HG02588 (cell line): Measurements from ENCODE around the gene CLEC2B.

Source experiments
- ATAC-seq: cut with Tn5 transposase; IDR thresholded peaks from one replicate; pipeline ENCODE4 v1.9.1; 2021; ENCODE audit warnings: mild to moderate bottlenecking, moderate library complexity; ENCODE audit not compliant: unreplicated experiment

The CLEC2B gene

GRCh38 chr12:9810671-9811070, 58.5 kb downstream of the CLEC2B start:
- ATAC-seq: no peak

DNA sequence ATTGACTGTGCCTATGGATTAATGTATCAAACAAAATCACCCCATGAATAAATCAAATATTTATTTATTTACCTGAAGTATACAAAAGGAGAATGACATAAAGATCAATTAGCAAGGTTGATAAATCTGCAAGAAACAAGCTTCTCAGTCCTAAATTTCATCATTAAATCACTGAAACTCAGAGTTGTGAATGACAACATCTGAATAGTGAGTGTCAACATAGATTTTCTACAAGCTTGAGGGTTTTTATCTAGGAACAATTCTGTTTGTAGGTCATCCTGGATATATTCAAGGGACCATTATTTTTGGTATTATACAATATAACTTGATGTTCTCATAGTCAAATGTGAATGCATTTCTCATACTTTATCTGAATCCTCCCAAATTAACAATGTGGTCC, 59.3 kb downstream of the CLEC2B start:
- ATAC-seq: no peak

DNA sequence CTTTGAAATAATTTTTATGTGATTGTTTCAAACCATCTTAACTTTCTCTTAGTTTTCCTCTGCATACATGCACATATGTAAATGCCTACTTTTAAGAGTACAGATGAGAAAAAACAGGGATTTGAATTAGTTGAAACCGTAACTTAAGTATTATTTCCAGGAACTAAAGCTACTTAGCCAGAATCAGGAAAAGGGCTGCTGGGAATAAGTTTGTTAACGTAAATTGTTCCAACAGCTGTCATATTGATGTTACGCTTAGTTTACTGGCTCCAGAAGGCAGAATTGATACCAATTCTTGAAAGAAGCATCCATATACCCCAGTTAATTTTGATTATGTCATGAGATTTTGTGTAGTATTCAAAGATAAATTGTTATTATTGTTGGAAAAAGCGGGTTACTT, 59.8 kb downstream of the CLEC2B start:
- no peak for ATAC-seq

DNA sequence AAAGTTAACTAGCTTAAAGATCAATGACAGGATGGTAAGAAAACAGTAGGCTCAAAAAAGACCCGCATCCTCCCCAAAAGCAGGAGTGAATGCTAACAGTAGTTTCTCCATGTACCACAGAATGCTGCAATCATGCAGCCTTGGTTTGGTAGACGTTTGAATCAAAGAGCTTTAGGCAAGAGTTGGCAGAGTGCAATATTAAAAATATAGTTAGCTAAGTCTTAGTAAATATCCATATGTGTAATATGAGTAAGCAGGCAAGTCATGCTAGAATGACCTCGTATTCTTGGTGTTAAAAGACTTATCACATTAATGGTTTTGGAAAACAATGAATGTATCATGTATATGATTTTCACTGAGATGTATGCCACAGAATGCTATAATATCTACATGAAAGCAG, 60.6 kb downstream of the CLEC2B start:
- ATAC-seq: no peak

DNA sequence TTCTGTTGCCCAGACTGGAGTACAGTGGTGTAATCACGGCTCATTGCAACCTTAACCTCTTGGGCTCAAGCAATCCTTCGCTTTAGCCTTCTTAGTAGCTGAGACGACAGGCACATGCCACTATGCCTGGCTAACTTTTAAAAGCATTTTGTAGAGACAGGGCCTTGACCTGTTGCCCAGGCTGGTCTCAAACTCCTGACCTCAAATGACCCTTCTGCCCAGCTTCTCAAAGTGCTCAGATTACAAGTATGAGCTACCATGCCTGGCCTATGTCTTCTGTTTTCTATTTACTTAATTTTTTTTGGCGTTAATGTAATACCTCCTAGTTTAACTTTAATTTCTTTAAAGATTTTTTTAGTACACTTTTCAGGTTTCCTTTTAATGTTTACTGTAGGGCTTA, 62.4 kb downstream of the CLEC2B start:
- no peak for ATAC-seq

DNA sequence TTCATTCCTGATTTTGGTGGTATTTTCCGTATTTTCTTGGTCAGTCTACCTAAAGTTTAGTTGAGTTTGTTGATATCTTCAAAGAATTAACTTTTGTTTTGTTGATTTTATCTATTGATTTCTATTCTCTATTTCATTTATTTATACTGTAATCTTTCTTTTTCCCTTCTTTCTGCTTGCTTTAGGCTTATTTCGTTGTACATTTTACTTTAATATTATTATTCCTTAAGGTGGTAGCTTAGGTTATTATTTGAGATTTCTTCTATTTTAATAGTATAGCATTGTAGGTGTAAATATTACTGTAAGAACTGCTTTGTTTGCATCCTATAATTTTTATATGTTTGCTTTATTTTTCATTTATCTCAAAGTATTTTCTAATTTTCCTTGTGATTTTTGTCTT, 63.3 kb downstream of the CLEC2B start:
- no peak for ATAC-seq
